Transverse colon (tissue), 4 donors: ENCODE measurements around the gene ZC3H12D.

ENCODE experiments used
- EP300 ChIP-seq: sonication (generic); formaldehyde crosslinking; IDR thresholded peaks from one replicate; pipeline ENCODE4 v1.6.1; 2017; ENCODE audit warnings: antibody characterized with exemption, low read depth
- POLR2A ChIP-seq: fragments of 450-650 bp; IDR thresholded peaks from one replicate; pipeline ENCODE4 v1.6.1; 2016; ENCODE audit warnings: antibody characterized with exemption, mild to moderate bottlenecking, moderate library complexity
- POLR2AphosphoS5 ChIP-seq, 3 donors: sonication (generic); formaldehyde crosslinking; IDR thresholded peaks; one replicate each; pipeline ENCODE4 v1.6.1; 2016; ENCODE audit warnings: antibody characterized with exemption in 3 of 3
- TF ChIP-seq, protein P1 (sequence below), 5 experiments: fragments of 200-600 bp in 3 of 5; fragments of 450-650 bp in 2 of 5; sonication (generic) in 3 of 5; IDR thresholded peaks; 1 replicate in 2 of 5; 2 replicates in 3 of 5; pipeline ENCODE4 v1.5.1; 2016 to 2017; ENCODE audit warnings: antibody characterized with exemption in 5 of 5, inconsistent platforms in 3 of 5, mild to moderate bottlenecking in 2 of 5, moderate library complexity in 1 of 5

DNA sequence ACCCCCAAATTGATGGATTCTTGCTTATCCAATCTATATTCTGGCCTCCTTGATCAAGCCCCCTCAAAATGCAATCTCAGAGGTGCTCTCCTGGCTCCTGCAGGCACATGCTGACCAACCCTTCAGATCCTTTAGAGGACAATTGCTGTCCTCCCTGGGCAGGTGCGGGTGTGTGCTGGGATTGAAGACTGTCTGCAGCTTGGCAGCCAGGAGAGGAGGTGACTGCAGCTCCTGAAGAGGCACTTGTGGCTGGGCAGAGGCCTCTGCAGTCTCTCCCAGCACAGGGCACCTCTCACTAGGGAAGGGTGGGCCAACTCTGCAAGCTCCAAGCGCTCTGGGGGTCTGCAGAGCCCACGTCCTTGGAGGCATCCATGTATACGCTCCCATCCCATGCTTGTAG, 56.2 kb downstream of the ZC3H12D start:
- TF ChIP-seq POLR2AphosphoS5 (IDR thresholded peaks at IDR 0.05): no peak
- TF ChIP-seq, protein P1, sequence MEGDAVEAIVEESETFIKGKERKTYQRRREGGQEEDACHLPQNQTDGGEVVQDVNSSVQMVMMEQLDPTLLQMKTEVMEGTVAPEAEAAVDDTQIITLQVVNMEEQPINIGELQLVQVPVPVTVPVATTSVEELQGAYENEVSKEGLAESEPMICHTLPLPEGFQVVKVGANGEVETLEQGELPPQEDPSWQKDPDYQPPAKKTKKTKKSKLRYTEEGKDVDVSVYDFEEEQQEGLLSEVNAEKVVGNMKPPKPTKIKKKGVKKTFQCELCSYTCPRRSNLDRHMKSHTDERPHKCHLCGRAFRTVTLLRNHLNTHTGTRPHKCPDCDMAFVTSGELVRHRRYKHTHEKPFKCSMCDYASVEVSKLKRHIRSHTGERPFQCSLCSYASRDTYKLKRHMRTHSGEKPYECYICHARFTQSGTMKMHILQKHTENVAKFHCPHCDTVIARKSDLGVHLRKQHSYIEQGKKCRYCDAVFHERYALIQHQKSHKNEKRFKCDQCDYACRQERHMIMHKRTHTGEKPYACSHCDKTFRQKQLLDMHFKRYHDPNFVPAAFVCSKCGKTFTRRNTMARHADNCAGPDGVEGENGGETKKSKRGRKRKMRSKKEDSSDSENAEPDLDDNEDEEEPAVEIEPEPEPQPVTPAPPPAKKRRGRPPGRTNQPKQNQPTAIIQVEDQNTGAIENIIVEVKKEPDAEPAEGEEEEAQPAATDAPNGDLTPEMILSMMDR (IDR thresholded peaks at IDR 0.05): no peak
- TF ChIP-seq POLR2A: no peak
- no peak for TF ChIP-seq EP300
